Fibroblast of lung (primary cell): ENCODE data around the gene HIP1. TPM values are rescaled to one million over a fixed set of nuclear protein-coding genes. Genes with fewer than 3 reads are reported as not detected.

Experiments used
- DNase-seq, 2 donors: peaks; one replicate each; pipeline versions ENCODE4 v3.0.0 to v3.0.0-alpha.2; 2010; ENCODE audit warnings: low read depth in 2 of 2
- H2AFZ ChIP-seq: 2 replicates; pipeline ENCODE4 v1.5.1; 2012; ENCODE audit warnings: low read length, control low read depth, inconsistent platforms
- H3K27ac ChIP-seq: 2 replicates; pipeline ENCODE4 v1.5.1; 2011; ENCODE audit warnings: low read length, control low read depth; ENCODE audit not compliant: insufficient read depth
- H3K27me3 ChIP-seq: 2 replicates; pipeline ENCODE4 v1.5.1; 2011; ENCODE audit warnings: mild to moderate bottlenecking, low read length; ENCODE audit not compliant: control insufficient read depth, insufficient read depth
- H3K36me3 ChIP-seq: 2 replicates; pipeline ENCODE4 v1.5.1; 2011; ENCODE audit warnings: low read length; ENCODE audit not compliant: control insufficient read depth, insufficient read depth
- H3K4me1 ChIP-seq: 2 replicates; pipeline ENCODE4 v1.5.1; 2011; ENCODE audit warnings: low read length; ENCODE audit not compliant: control insufficient read depth, insufficient read depth; ENCODE audit errors: extremely low read depth
- H3K4me2 ChIP-seq: 2 replicates; pipeline ENCODE4 v1.5.1; 2011; ENCODE audit warnings: low read length, control low read depth; ENCODE audit not compliant: insufficient read depth; ENCODE audit errors: extremely low read depth
- H3K4me3 ChIP-seq, 4 experiments: fragments of 200-600 bp in 1 of 4; sonication (generic) in 1 of 4; replicated peaks in 1 of 4; 2 replicates each; pipeline ENCODE4 v1.5.1; 2011 to 2016; ENCODE audit warnings: low read length in 4 of 4, low read depth in 3 of 4, mild to moderate bottlenecking in 3 of 4, control low read depth in 2 of 4, inconsistent platforms in 1 of 4, mixed read lengths in 1 of 4; ENCODE audit not compliant: insufficient read depth in 1 of 4; ENCODE audit errors: control extremely low read depth in 1 of 4
- H3K79me2 ChIP-seq: 2 replicates; pipeline ENCODE4 v1.5.1; 2012; ENCODE audit warnings: mild to moderate bottlenecking, low read length, inconsistent platforms; ENCODE audit not compliant: control insufficient read depth, insufficient read depth
- H3K9ac ChIP-seq: 2 replicates; pipeline ENCODE4 v1.5.1; 2011; ENCODE audit warnings: mild to moderate bottlenecking, low read length, control low read depth; ENCODE audit not compliant: insufficient read depth
- H3K9me3 ChIP-seq: 2 replicates; pipeline ENCODE4 v1.5.1; 2012; ENCODE audit warnings: low read depth, low read length; ENCODE audit not compliant: control insufficient read depth, insufficient read depth
- H4K20me1 ChIP-seq: 2 replicates; pipeline ENCODE4 v1.5.1; 2011; ENCODE audit warnings: low read length; ENCODE audit not compliant: control insufficient read depth, insufficient read depth; ENCODE audit errors: extremely low read depth
- EZH2 ChIP-seq: IDR thresholded peaks from 2 replicates; pipeline ENCODE4 v1.5.1; 2012; ENCODE audit warnings: low read length, control low read depth, mild to moderate bottlenecking; ENCODE audit errors: missing control alignments
- polyA plus RNA-seq, 2 donors: library from polyadenylated mRNA; depleted of rRNA in 1 of 2; stranded (reverse) in 1 of 2; unstranded in 1 of 2; fragments of >200 nt; gene quantifications; 2 replicates each; pipeline ENCODE4 v1.2.1, GENCODE V29; 2011 to 2012; ENCODE audit warnings: missing spikeins in 1 of 2
- total RNA-seq: library from RNA; depleted of rRNA; stranded (reverse); fragments of >200 nt; gene quantifications from 2 replicates; pipeline ENCODE4 v1.2.1, GENCODE V29; 2014
- TF ChIP-seq, protein P1 (sequence below), 2 donors: IDR thresholded peaks in 1 of 2; conservative IDR thresholded peaks in 1 of 2; 1 replicate in 1 of 2; 2 replicates in 1 of 2; pipeline ENCODE4 v1.5.1; 2011 to 2012; ENCODE audit warnings: low read length in 2 of 2, control low read depth in 1 of 2, inconsistent platforms in 1 of 2, low read depth in 1 of 2, mild to moderate bottlenecking in 1 of 2

The HIP1 gene
- total and polyA plus RNA-seq, 2 donors (not counting 1 experiment from before 2014, with no cell fraction given), result 27.2 to 31.3 TPM

- no peaks in the 10 kb centered on the region for H3K9me3 ChIP-seq
- H2AFZ ChIP-seq, result no peak overlapping the region
- DNase-seq, result no peak
- H3K4me1 ChIP-seq, result no peaks in the 10 kb centered on the region
- H3K27me3 ChIP-seq, result no peaks in the 10 kb centered on the region
- H4K20me1 ChIP-seq, result no peaks in the 10 kb centered on the region
- no peaks in the 10 kb centered on the region for H3K36me3 ChIP-seq
- no peak overlapping the region for H3K4me3 ChIP-seq
- no peaks in the 10 kb centered on the region for H3K79me2 ChIP-seq
- TF ChIP-seq EZH2, result no peak
- TF ChIP-seq, protein P1, sequence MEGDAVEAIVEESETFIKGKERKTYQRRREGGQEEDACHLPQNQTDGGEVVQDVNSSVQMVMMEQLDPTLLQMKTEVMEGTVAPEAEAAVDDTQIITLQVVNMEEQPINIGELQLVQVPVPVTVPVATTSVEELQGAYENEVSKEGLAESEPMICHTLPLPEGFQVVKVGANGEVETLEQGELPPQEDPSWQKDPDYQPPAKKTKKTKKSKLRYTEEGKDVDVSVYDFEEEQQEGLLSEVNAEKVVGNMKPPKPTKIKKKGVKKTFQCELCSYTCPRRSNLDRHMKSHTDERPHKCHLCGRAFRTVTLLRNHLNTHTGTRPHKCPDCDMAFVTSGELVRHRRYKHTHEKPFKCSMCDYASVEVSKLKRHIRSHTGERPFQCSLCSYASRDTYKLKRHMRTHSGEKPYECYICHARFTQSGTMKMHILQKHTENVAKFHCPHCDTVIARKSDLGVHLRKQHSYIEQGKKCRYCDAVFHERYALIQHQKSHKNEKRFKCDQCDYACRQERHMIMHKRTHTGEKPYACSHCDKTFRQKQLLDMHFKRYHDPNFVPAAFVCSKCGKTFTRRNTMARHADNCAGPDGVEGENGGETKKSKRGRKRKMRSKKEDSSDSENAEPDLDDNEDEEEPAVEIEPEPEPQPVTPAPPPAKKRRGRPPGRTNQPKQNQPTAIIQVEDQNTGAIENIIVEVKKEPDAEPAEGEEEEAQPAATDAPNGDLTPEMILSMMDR (conservative IDR thresholded peaks at IDR 0.05 in 1 of 2, IDR thresholded peaks at IDR 0.05 in 1 of 2; ENCODE audit: low read depth in 1 of 2, low read length in 2 of 2), result no peak
- H3K4me2 ChIP-seq, result no peak overlapping the region
- H3K27ac ChIP-seq, result no peak overlapping the region
- H3K9ac ChIP-seq, result no peak overlapping the region
These were observed 59.7 kb downstream of the HIP1 start for GRCh38 chr7:75679060-75679459.

GRCh38 chr7:75669579-75669978 lies 69.2 kb downstream of the HIP1 start:
- no peak overlapping the region for H3K4me2 ChIP-seq
- no peaks in the 10 kb centered on the region for H3K79me2 ChIP-seq
- no peak overlapping the region for H3K9ac ChIP-seq
- H3K9me3 ChIP-seq, result no peaks in the 10 kb centered on the region
- H4K20me1 ChIP-seq, result no peaks in the 10 kb centered on the region
- H3K27ac ChIP-seq, result no peak overlapping the region
- DNase-seq, result no peak
- no peaks in the 10 kb centered on the region for H3K27me3 ChIP-seq
- H3K36me3 ChIP-seq, result no peaks in the 10 kb centered on the region
- H2AFZ ChIP-seq, result no peak overlapping the region
- peaks cover 2% of the 10 kb centered on the region for H3K4me1 ChIP-seq
- no peak overlapping the region for H3K4me3 ChIP-seq
- TF ChIP-seq, protein P1 (conservative IDR thresholded peaks at IDR 0.05 in 1 of 2, IDR thresholded peaks at IDR 0.05 in 1 of 2; ENCODE audit: low read depth in 1 of 2, low read length in 2 of 2), result no peak
- no peak for TF ChIP-seq EZH2

DNA sequence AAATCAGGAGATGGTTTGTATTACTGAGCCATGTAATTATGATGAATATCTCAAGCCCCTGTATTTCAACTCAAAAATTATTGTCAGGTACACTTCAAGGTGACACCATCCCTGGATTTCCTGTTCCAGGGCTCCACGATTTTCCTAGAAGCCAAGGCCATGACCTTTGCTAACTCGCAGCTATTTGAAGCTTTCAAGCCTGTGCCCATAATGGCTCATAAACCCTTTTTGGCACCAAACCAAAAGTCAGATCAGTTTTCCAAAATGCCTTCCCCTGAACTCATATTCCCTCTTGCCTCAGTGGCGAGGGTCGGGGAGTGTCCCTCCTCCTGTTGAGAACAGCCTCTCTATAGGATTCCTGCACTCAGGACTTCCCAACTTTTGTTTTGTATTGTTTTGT lies 70.8 kb downstream of the HIP1 start:
- Histone ChIP-seq H3K9ac (no peak overlapping the region), H3K4me1 (peaks cover 2% of the 10 kb centered on the region), H3K36me3 (no peaks in the 10 kb centered on the region), H3K27me3 (no peaks in the 10 kb centered on the region), H3K79me2 (no peaks in the 10 kb centered on the region), H4K20me1 (no peaks in the 10 kb centered on the region), H3K27ac (no peak overlapping the region), H3K4me2 (no peak overlapping the region), H2AFZ (no peak overlapping the region), H3K4me3 (no peak overlapping the region), H3K9me3 (no peaks in the 10 kb centered on the region)
- DNase-seq, result no peak
- no peak for TF ChIP-seq EZH2
- TF ChIP-seq, protein P1 (conservative IDR thresholded peaks at IDR 0.05 in 1 of 2, IDR thresholded peaks at IDR 0.05 in 1 of 2; ENCODE audit: low read depth in 1 of 2, low read length in 2 of 2), result no peak
